Urothelium cell line (cell line): ENCODE results near the gene CTNNA3.

Experiments used
- DNase-seq: peaks from one replicate; pipeline ENCODE4 v3.0.0; 2011; ENCODE audit warnings: low spot score, mixed read lengths
- FAIRE-seq: peaks from 2 replicates; lab custom pipeline; 2011; peaks lifted over from hg19 to GRCh38; lab: Jason Lieb, UNC

CTNNA3 gene

DNA sequence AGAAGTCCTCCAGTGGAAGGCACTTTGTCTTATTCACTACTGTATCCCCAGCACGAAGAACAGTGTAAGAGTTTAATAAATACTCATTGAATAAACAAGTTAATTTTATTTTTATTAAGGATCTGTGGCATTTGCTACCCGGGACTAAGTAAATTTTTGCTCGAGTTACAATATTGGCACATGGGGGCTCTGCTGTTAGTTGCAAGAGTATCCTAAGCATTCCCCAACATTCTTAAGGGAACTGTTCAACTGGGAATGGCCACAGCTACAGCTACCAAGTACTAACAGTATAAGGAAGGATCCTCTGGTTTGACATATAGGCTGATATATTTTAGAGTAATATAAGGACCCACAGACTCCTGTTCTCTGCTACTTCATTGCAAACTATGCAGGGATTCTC, 778.9 kb downstream of the CTNNA3 start:
- DNase-seq (peak; percentile 16), FAIRE-seq (no peak)

DNA sequence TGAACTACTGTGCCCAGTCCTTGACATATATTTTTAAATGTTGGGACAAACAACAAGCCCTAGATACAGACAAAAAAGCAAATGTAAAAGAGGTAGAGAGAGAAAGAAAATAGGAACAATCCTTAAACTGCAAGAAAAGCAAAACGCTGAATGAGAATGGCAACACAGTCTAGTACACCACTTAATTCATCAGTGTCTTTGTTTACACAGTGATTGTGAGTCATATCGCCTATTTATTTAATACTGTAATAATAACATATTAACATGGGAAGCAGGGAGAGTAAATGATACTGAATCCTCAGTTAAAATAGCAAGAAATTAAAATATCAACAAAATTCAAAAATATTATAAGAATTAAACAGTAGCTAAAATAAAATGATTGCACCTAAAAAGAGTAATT, 780.0 kb downstream of the CTNNA3 start:
- FAIRE-seq: no peak
- DNase-seq: no peak

DNA sequence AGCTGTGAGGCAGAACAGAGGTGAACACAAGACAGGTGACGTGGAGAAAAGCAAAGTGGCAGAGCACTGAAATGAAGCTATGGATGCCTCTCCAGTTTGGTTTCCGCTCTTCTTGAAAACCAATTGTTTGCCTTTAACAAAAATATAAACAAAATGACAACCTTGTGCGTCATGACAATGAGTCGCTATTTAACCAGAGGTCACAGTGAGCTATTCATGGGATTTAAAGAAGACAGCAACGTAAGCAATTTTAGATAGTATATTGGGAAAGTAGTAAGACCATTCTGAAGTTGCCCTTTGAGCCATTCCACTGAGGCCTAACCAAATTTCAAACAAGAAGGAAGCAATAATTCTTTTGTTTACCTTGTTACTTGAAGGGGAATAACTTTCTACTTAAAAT, 785.3 kb downstream of the CTNNA3 start:
- DNase-seq: no peak
- peak; percentile 5 for FAIRE-seq

DNA sequence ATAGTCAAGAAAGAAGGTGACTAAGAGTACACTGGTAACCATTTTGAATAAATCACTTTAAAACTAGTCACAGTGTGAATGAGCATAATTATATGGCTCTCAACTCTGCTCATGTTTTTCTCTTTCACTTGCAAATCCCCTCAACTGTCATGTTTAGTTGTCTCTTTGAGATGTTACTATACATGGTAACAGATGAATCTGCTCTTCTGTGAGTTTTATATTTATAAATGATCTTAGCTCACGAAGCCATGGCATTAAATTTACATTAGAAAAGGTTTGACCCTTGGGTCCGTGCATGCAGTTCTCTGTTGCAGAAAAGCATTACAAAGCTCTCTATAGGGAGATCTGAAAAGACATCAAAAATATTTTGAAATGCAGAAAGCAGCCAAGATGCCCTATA, 803.1 kb downstream of the CTNNA3 start:
- DNase-seq (no peak), FAIRE-seq (no peak)

DNA sequence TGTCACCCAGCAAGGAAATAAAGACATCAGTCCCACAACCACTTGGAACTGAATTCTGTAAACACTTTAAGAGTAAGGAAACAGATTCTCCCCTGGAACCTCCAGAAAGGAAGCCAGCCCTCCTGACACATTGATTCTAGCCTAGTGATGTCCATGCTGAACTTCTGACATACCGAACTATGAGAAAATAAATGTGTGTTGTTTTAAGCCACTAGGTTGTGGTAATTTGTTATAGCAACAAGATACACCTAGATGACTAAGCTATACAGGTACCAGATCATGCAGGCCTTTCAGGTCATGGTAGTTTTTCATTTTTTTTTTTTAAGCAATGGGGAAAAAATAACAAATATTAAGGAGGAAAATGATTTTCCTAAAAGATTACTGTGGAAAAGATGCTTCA, 807.8 kb downstream of the CTNNA3 start:
- FAIRE-seq: no peak

DNA sequence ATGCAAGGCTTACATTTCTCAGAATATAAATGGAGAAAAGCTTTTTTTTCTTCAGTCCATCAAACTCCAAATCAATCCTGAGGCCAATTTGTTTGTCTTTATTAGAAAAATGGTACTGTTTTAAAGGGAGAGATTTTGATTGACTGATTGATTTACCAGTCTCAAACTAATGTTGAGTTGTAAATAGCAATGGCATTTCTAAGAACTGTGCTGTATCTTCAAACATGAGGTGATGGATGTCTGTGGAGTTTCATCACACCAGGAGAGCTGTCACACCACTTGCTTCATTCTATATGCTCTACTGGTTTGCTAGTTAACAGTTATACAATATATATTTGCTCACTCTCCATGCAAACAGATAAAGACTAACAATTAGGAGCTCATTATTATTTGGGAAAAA, 809.1 kb downstream of the CTNNA3 start:
- FAIRE-seq (no peak), DNase-seq (no peak)

More for the DNA sequence above, 807.8 kb downstream of the CTNNA3 start:
- no peak for DNase-seq

DNA sequence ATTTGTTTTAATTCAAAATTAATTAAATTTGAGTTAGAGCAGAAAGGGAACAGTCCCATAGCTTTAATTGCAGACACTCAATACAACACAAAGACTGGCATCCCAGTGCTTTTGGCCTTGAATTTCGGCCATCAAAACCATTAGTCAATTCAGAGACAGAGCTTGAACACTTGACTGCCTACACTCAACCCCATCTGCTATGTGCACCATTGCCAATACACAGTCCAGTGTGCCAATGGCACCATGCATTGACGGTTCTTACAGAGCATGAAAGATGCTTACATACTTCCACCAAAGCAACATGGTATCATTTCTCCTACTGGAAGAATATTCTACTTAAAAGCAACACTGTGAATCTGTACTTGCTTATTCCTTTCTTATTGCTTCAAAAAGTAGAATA, 813.7 kb downstream of the CTNNA3 start:
- no peak for FAIRE-seq
- DNase-seq: no peak

DNA sequence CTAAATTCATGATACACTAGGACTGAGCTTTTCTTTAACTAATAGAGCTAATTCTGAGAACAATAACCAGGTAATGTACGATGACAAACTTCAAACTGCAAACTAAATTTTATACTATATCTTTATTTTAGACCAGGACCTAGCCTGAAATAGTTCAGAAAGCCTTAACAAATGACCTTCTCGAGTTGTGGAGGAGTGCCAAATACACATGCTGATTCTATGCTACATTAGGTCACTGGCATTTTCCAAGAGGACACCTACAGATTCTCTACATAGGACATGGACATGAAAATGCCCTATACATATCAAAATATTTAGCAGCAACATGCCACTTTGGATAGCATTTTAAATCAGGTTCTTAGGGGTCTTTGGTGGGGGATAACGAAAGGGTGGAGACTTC, 814.2 kb downstream of the CTNNA3 start:
- DNase-seq: no peak
- FAIRE-seq: no peak

DNA sequence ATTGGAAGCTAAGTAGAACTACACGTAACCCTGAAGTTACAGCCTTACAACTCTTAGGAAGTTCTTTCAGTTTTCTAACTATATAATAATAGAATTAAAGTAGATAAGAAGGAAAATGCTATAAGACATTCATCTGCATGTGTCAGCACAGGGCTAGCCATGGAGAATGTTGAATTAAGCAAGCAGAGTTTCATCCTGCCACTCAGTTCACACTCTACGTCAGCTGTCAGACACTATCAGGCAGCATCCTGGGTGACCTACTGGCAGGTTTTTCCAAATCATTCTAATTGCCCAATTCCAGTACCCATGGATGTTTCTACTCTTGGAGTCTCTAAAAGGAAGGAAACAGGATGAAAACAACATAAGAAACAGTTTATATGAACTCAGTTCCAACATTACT, 815.2 kb downstream of the CTNNA3 start:
- FAIRE-seq: no peak
- DNase-seq: no peak

DNA sequence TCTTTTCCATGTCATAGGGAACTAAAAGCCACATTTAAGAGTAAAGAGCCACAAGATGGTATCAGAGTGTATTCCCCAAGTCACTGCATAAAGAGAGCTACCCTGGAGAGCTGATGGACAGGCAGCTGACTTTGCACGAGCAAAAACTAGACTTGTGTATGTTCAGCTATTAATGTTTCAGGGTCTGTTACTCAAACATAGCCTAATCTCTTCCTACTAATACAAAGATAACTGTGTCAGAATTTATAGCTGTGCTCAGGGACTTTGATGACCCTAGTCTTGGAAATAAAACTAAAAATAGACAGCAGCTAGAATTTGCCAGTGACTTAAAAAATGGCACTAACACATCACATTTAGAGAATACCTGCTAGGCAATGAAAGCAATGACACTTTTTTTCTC, 815.7 kb downstream of the CTNNA3 start:
- FAIRE-seq (no peak), DNase-seq (no peak)

DNA sequence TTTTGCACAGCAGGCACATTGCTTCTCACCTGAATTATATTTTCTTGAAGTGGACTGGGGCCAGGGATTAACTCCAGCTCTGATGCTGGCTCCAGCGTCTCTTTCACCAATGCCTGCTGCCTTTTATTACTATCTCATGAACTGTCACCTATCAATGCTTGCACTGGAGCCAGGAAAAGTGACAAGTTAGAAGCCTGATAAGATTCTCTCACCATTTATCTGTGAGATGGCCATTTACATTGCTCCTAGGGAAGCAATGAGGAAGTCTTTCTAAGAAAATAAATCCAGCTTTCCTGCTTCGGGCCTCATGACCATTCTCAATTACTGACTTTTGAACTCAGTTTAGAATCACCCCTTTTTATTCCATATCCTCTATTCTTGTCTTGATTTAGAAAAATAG, 818.6 kb downstream of the CTNNA3 start:
- DNase-seq: no peak
- no peak for FAIRE-seq

DNA sequence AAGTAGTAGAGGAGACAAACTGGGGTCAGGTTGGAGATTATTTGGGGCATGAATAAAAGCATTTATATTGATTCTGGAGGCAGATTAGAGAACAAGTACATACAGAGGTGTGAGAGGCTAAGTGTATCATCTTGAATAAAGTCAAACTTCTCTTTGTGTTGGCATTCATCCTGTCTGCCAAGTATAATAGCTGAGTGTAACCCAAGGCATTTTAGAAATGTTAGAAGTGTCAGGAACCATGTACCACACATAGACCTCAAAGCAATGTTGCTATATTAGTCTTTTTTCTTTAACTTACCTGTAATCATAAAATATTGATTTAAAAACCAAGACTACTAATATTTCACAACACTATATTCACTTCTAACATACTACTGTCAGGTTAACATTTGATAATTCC, 826.4 kb downstream of the CTNNA3 start:
- FAIRE-seq (no peak), DNase-seq (no peak)

DNA sequence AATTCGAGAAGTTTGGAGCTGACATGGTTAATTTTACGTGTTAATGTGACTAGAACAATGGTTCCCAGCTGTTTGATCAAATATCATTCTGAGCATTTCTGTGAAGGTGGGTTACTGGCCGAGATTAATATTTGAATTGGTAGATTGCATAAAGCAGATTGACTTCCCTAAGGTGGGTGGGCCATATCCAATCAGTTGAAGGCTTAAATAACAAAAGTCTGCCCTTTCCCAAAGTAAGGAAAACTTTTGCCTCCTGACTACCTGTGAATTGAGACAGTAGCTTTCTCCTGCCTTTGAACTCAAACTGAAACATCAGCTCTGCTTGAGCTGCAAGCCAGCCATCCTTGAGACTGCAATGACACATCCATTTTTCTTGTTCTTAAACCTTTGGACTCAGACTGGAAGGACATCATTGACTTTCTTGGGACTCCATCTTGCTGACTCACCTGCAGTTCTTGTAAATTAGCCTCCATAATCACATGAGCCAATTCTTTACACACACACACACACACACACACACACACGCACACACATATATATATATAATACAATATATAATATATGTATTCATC, 833.2 kb downstream of the CTNNA3 start:
- DNase-seq (no peak), FAIRE-seq (no peak)

DNA sequence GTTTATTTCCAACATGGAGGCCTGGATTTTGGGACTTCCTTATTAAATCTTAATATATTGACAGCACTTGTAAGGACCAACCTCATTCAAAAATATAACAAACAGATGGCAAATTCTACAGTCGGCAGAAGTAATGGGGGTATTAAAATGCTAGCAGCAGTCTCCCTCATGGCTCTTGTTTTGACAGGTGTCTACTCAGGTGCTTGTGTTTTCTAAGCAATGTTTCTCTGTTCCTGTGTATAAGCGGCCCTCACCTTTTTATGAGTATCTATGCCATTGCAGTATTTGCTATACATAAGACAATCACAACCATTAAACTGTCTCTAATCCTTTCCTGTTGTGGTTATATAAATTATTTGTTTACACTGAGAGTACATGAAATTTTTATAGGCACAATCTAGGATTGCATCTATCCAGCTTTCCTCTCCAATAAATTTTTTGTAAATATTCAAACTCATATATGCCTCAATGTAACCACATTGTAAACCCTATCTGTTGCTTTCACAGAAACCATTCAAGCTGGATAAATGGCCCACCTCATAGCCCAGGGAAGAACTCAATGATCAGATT, 835.5 kb downstream of the CTNNA3 start:
- DNase-seq (no peak), FAIRE-seq (no peak)

DNA sequence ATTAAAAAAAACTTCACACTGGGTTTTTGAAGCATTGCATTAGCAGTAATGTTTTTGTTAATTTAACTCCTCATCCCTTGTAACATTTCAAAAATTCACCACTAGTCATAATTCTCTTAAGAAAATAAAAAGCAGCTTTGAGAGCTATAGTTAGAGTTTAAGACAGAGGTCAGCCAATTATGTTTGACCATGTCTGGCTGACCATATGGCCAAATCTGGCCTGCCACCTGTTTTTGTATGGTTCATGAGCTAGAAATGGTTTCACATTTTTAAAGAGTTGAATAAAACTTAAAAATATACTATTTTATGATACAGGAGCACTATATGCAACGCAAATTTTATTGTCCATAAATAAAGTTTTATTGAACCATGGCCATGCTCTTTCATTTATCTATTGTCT, 843.2 kb downstream of the CTNNA3 start:
- FAIRE-seq (no peak), DNase-seq (no peak)

DNA sequence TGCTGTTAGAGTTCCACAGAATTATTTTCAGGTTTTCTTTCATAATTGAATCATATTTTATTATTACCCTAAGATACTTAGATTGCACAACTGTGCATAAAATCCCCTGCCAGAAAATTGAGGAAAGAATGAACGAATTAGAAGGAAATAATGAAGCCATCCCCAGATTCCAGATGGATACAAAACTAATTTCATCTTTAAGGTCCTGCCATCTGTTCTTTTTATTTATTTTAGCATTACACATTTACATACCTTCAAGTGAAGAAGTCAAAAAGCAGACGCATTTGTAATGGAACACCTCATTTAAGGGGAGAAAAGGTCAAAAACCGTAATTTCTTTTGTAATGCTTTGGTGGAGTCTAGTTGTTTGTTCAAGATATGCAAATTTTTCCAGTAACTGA, 847.1 kb downstream of the CTNNA3 start:
- DNase-seq (no peak), FAIRE-seq (no peak)

DNA sequence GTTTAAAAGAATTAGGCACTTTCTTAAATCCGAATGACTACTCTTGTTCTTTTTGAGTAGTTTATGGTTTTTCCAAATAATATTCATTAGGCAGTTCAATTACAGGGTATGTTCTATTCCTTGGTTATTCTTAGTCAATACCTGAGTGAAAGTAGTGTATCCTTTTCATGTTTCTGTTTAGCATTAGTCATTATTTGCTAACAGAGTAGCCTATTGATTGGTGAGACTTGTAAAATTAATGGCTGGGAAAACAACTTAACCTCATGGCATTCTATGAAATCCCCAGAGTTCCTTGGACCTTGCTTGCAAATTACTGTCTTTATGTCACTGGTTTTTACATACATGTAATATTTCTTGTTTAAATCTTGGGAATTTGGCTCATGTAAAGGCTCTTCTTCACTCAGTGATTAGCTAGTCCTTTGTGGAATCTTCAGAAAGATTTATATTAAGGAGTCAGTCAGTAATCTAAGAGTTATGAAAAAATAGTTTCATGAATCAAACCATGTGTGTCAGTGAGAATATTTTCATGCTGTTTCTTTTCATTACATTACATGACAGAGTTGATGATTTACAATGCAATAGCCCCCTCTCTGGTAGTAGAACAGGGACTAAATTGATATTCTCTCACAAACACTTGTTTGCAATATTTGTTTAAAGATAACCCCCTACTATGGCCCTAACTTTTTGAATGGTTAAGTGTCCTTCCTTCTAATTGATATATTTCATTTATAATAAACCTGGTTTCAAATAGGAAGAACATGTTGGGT, 851.6 kb downstream of the CTNNA3 start:
- no peak for FAIRE-seq

DNA sequence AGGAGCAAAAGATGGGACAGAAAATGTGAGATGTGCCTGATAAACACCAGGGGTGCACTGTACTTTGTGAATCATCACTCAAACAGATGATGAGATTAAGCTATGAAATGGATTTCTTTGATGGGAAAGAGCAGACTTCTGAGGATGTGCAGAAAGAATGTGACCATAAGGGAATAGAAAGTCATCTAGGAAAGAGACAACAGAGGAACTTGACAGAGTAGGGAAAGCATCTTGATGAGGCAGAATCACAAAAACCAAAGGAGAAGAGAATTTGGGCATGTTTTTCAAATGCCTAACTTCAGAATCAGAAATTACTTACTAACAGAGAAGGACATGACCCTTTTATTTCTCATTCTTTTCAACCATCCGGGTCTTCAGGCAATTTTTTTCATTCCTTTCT, 852.6 kb downstream of the CTNNA3 start:
- FAIRE-seq (peak; percentile 37), DNase-seq (no peak)

More for the DNA sequence above, 851.6 kb downstream of the CTNNA3 start:
- no peak for DNase-seq

DNA sequence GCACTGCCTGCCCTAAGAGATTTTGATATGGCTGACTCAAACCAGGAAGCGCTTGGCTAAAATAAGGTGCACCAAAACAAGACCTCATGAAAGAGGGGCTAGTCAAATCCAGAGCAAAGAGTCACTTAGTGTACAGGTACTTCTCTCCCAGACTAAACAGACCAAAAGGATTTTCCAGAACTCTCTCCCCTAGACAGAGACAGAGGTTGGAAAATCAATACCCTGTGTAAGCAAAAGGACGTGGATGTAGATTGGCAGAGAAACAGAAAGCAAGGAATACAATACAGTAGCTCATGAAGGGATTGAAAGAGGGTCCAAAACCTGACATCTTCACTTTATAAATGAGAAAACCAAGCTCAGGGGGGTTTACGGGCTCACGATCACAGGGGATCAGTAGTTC, 853.1 kb downstream of the CTNNA3 start:
- DNase-seq (no peak), FAIRE-seq (no peak)

DNA sequence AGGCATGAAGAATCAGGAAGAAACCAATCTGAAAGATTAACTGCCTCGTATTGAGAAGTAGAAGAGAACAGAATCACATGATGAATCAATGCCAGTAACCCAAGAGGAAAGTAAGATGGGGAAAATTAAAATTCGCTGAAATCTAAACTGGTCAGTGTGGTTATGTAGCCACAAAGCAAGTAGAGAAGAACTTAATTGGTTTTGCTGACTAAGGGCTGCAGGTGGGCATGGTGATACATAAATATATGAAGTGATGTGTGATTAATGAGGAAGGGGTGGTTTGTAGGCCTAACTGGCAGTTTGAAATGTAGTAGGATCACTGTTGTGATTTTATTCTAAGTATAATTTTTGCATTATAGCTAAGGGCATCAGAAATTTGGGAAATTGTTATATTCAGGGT, 853.6 kb downstream of the CTNNA3 start:
- FAIRE-seq: no peak
- DNase-seq: no peak

DNA sequence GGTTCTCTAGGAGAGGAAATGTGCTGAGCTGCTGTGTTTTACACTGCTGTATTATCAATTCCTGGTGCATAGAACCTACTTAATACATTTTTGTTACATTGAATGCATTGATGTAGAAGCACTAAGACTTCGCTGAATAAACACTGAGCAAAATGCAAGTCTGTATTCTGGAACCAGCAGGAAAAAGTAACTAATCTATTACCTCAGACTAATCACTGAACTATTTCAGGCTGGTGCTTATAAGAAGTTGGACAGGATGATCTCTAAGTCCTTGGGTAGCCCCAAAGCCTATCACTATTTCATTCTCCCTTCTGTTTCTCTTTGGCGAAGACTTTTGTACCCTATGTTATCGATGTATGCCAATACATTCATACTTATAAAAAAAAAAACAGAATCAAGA, 857.3 kb downstream of the CTNNA3 start:
- no peak for FAIRE-seq
- DNase-seq: no peak

DNA sequence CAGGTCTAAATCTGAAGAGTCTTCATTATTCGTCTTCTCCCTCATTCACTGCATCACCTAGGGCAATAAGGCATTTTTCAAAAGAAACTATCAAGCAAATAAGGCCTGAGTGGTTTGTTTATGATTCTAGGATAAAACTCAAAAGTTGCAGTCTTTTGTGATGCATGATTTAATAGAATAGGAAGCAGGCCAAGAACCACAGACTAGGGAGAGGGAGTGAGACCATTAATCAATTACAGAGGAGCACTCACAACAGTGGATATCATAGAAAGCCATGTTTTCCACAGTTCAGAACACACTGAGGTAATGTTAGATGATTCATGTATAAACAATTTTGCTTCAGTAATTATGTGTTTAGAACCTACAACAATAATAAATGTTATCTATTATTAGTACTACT, 858.0 kb downstream of the CTNNA3 start:
- FAIRE-seq (no peak), DNase-seq (peak; percentile 48)

DNA sequence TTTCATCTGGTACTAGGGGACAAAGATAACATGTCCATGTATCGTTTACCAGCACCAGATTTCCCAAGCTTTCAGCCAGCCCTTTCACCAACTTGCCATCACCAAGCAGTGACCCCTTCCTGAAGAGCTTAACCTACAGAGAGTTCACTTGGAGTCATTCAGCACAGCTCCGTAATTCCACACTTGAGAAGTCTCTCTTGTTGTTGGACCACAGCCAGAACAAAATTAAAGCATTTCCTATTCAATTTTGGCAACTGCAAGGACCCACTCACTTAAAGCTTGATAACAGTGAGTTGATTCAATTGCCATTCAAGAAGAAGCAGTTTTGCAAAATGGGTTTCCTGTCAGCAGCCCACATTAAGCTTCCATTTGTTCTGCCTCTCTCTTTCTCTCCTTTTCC, 858.7 kb downstream of the CTNNA3 start:
- DNase-seq (no peak), FAIRE-seq (no peak)
